GM10266 (cell line): ENCODE results near the gene CERS2.

Experiments
- DNase-seq: peaks from one replicate; pipeline ENCODE4 v3.0.0; 2012; ENCODE audit errors: extremely low spot score
- TF ChIP-seq, protein P1 (sequence below): IDR thresholded peaks from 2 replicates; pipeline ENCODE4 v1.5.1; 2012; ENCODE audit warnings: mild to moderate bottlenecking, low read depth; ENCODE audit not compliant: control insufficient read depth, insufficient read depth; ENCODE audit errors: missing control alignments

The CERS2 gene

GRCh38 chr1:150968491-150968890 lies 6.1 kb downstream of the CERS2 start:
- DNase-seq: no peak
- TF ChIP-seq, protein P1, sequence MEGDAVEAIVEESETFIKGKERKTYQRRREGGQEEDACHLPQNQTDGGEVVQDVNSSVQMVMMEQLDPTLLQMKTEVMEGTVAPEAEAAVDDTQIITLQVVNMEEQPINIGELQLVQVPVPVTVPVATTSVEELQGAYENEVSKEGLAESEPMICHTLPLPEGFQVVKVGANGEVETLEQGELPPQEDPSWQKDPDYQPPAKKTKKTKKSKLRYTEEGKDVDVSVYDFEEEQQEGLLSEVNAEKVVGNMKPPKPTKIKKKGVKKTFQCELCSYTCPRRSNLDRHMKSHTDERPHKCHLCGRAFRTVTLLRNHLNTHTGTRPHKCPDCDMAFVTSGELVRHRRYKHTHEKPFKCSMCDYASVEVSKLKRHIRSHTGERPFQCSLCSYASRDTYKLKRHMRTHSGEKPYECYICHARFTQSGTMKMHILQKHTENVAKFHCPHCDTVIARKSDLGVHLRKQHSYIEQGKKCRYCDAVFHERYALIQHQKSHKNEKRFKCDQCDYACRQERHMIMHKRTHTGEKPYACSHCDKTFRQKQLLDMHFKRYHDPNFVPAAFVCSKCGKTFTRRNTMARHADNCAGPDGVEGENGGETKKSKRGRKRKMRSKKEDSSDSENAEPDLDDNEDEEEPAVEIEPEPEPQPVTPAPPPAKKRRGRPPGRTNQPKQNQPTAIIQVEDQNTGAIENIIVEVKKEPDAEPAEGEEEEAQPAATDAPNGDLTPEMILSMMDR: no peak

- DNase-seq: no peak
- TF ChIP-seq, protein P1: no peak
These were observed 6.7 kb downstream of the CERS2 start for GRCh38 chr1:150967936-150968335.

DNA sequence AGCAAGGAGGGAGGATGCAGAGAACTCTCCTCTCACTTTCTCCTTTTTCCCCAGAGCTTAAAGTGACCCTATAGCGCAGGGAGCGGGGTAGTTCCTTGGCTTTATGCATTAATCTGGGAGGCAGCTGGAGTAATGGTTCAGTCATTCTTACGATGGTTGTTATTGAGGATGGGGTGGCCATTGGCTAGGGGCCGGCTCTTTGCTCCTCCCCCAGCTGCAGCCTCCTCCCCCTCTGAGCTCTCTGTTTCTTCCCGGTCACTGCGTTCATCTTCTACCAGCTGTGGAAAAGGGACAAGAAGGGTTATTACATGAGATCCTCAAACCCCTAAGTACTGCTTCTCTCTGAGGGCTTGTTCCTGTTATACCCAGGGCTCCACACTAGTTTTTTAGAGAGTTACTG lies 8.6 kb downstream of the CERS2 start:
- no peak for DNase-seq
- TF ChIP-seq, protein P1: no peak

DNA sequence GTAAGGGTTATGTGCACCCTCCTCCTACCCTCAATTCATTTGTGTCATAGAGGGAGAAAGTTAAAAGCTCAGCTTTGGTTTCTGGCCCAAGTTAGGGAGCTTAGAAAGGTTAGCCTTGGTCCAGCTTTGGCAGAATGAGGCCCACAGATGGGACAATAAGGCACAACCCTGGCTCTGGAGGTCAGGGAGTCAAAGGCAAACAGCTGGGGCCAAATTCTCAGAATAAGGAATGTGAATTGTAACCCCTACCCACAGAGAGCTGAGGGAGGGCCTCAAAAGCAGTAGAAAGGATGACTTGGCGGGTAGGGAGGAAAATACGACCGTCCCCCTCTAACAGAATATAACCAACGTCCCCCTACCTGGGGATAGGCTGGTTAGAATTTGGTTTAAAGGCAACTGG lies 9.0 kb downstream of the CERS2 start:
- DNase-seq: no peak
- TF ChIP-seq, protein P1: no peak

- TF ChIP-seq, protein P1: no peak
- DNase-seq: no peak
These were observed 10.5 kb downstream of the CERS2 start for GRCh38 chr1:150964164-150964489.

- no peak for DNase-seq
- TF ChIP-seq, protein P1: no peak
These were observed 11.1 kb downstream of the CERS2 start for GRCh38 chr1:150963321-150964163.

GRCh38 chr1:150961756-150962155 lies 12.9 kb downstream of the CERS2 start:
- TF ChIP-seq, protein P1: no peak
- DNase-seq: no peak
